ENCODE measurements around the gene PKMYT1.

- TF ChIP-seq IRF3 (IDR thresholded peaks at IDR 0.05; ENCODE audit: low read depth, low read length) (no peak), GABPA (IDR thresholded peaks at IDR 0.05; ENCODE audit: low read depth) (no peak), CTCF (IDR thresholded peaks at IDR 0.05) (no peak), CHD2 (IDR thresholded peaks at IDR 0.05; ENCODE audit: low read length, partially characterized antibody) (no peak), POLR2AphosphoS5 (IDR thresholded peaks at IDR 0.05; ENCODE audit: low read depth, low read length) (no peak), TAF1 (IDR thresholded peaks at IDR 0.05; ENCODE audit: borderline replicate concordance, low read depth, low read length) (no peak)
Measured at GRCh38 chr16:2933136-2933535, 47.1 kb downstream of the PKMYT1 start.

Measured in SK-N-SH (cell line).